ENCODE results near the gene RASAL1. TPM values are rescaled to one million over a fixed set of nuclear protein-coding genes. Genes with fewer than 3 reads are reported as not detected.
A peak's percentile ranks its signal among the peaks of the same experiment; 100 is the strongest.

The RASAL1 gene
- total RNA-seq, 2 donors from 2014 or later = not detected

DNA sequence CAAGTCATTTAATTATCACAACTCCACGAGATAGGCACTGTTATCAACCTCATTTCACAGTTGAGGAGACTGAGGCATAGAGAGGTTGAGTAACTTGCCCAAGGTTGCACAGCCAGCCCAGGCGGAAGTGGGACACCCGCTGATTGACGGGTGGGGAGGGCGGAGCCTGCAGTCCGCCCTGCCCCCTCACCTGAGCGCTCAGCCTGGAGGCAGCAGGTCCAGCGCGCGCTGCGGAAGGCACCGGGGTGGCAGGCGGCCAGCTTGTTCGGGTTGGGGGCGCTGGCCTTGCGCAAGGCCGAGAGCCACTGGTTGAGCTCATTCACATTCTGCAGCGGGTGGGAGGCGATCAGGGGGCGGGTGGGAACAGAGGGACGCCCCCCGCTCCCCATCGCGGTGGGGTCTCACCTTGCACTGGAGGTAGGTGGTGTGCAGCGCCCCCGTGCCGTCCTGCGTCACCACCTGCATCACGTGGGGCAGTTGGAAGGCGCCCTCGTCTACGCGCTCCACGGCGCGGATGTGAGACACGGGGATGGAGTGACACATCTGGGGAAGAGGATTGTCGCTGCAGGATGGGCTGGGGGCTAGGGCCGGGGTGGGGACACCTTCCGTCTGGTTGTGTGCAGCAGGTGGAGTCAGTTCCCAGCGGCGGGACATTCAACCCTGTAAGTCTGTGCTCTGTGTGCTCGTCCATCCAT, 31.7 kb downstream of the RASAL1 start:
- intact Hi-C loops (cut with DNase I) = no loop called here
- DNase-seq (ENCODE audit: low spot score) = no peak

DNA sequence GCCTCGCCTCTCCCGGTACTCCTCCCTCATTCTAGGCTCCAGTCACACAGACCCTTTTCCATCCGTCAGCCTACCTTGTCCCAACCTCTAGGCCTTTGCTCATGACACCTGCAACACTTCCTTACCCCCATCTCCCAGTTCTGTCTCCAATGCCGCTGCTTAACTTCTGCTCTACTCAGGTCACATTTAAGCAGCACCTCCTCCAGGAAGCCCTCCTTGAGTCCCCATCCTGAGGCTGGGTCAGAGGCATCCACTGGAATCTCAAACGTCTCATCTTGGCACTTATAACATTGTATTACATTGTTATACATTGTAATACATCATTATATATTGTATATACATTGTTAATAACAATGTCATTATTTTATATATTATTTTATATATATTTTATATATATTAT, 32.8 kb downstream of the RASAL1 start:
- intact Hi-C loops (cut with DNase I) = no loop called here
- no peak for DNase-seq (ENCODE audit: low spot score)

- intact Hi-C loops (cut with DNase I) = no loop called here
- DNase-seq (ENCODE audit: low spot score) = no peak
Observed at GRCh38 chr12:113101751-113102150, 33.8 kb downstream of the RASAL1 start.

GRCh38 chr12:113099764-113100163, 35.8 kb downstream of the RASAL1 start:
- no peak for DNase-seq (ENCODE audit: low spot score)
- intact Hi-C loops (cut with DNase I) = no loop called here

- no peak for DNase-seq (ENCODE audit: low spot score)
- intact Hi-C loops (cut with DNase I) = no loop called here
Observed at GRCh38 chr12:113099364-113099763, 36.2 kb downstream of the RASAL1 start.

DNA sequence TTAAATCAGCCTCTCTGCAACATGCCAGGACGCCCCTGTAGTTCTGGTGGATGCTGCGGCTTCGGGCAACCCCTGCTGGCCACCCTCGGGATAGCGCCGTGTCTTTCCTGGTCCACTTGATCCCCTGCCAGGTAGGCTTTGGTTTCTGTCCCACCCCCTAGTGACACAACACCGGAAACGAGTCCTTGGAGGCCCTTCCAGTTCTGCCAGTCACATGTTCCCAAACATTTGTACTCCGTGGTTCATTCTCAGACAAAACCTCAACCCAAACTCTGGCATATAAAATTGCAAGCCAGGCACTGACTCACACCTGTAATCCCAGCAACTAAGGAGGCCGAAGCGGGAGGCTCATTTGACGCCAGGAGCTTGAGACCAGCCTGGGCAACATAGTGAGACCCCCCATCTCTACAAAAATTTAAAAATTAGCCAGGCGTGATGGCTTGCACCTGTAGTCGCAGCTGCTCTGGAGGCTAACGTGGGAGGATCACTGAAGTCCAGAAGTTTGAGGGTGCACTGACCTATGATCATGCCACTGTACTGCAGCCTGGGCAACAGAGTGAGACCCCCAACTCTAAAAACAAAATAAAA, 37.0 kb downstream of the RASAL1 start:
- intact Hi-C loops (cut with DNase I) = no loop called here
- DNase-seq (ENCODE audit: low spot score) = peak; percentile 93

DNA sequence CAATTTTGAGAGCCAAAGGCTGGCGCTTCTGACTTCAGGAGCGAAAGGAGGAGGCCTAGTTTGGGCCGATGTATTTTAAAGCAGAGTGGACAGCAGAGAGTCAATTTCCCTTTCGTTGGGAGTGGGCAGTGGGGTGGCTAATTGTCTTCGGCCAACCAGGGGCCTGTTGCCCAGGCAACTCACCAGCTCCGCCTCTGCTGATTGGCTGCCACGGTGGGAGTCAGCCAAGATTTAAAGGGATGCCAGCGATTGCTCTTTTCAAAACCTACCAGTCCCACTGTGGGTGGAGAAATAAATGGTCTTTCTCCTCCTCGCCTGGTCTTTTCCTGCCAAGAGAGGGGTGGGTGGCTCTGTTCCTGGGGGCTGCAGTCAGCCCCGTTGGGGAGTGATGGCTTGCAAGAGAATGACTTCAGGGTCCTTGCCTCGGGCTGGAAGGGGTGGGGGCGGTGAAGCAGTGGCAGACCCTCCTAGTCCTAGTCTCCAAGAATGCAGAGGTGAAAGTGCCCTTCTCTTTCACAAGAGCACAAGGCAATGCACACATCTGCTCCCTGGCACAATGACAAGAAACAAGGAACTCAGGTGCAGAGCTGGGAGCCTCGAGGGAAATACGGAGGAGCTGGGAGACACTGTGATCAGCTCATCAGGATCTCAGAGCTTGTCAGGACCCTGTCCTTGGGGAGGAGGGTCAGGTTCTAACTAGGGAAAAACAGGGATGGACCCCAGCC, 37.7 kb downstream of the RASAL1 start:
- DNase-seq (ENCODE audit: low spot score) = peak; percentile 85
- intact Hi-C loops (cut with DNase I) = no loop called here

GRCh38 chr12:113096675-113097461, 38.7 kb downstream of the RASAL1 start:
- intact Hi-C loops (cut with DNase I) = no loop called here
- DNase-seq (ENCODE audit: low spot score) = no peak

GRCh38 chr12:113095405-113095804, 40.2 kb downstream of the RASAL1 start:
- intact Hi-C loops (cut with DNase I) = no loop called here

DNA sequence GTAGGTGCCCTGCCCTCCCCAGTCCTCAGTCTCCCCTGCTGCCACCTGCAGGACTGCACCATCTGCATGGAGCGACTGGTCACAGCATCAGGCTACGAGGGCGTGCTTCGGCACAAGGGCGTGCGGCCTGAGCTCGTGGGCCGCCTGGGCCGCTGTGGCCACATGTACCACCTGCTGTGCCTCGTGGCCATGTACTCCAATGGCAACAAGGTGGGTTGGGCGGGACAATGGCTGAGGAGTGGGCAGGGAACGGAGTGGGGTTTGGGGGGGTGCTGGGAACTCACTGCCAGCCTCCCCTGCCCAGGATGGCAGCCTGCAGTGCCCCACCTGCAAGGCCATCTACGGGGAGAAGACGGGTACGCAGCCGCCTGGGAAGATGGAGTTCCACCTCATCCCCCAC, 40.8 kb downstream of the RASAL1 start:
- DNase-seq (ENCODE audit: low spot score) = no peak
- intact Hi-C loops (cut with DNase I) = no loop called here

More at GRCh38 chr12:113095405-113095804, 40.2 kb downstream of the RASAL1 start:
- DNase-seq (ENCODE audit: low spot score) = no peak

DNA sequence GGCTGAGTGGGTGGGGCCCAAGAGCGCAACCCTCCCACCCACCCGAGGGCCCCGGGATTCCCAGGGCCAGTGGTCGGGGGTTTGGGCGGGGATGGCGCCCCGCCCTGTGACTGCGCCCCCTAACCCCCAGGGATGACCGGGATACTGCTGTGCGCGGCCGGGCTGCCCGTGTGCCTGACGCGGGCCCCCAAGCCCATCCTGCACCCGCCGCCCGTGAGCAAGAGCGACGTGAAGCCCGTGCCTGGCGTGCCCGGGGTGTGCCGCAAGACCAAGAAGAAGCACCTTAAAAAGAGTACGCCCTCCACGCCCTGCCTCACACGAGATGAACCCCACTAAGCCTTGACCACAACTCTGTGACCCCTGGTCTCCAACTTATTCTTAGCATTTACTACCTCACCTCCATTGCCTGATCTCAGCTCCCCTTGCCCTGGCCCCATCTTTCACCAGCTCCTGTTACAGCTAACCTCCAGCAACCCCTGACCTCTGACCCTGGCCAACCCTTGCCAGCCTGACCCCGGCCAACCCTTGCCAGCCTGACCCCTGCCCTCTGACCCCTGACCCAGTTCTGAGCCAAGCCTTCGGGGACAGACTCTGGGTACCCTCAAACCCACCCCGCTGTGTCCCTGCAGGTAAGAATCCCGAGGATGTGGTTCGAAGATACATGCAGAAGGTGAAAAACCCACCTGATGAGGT, 42.0 kb downstream of the RASAL1 start:
- no peak for DNase-seq (ENCODE audit: low spot score)
- intact Hi-C loops (cut with DNase I) = no loop called here

GRCh38 chr12:113092607-113093408, 42.8 kb downstream of the RASAL1 start:
- intact Hi-C loops (cut with DNase I) = no loop called here

DNA sequence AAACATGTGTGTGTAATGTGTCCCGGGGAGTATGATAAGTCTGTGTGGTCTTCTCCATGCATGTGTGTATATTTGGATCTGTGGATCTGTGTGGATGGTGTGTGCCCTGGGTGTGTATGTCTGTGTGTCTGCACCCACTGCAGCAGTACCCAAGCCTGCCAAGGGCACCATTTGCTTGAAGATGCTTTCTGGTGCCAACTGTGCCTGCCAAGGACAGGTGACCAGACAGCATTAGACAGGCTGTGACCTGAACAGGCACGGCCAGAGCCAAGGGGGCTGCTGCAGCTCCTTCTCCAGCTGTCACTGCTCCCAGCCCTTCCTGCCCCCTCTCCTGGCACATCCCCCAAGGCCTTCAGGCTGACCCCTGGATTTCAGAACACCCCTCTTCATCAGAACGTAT, 44.1 kb downstream of the RASAL1 start:
- no peak for DNase-seq (ENCODE audit: low spot score)
- intact Hi-C loops (cut with DNase I) = no loop called here

More at GRCh38 chr12:113092607-113093408, 42.8 kb downstream of the RASAL1 start:
- no peak for DNase-seq (ENCODE audit: low spot score)

- intact Hi-C loops (cut with DNase I) = no loop called here
- no peak for DNase-seq (ENCODE audit: low spot score)
Observed at GRCh38 chr12:113090740-113091139, 44.8 kb downstream of the RASAL1 start.

DNA sequence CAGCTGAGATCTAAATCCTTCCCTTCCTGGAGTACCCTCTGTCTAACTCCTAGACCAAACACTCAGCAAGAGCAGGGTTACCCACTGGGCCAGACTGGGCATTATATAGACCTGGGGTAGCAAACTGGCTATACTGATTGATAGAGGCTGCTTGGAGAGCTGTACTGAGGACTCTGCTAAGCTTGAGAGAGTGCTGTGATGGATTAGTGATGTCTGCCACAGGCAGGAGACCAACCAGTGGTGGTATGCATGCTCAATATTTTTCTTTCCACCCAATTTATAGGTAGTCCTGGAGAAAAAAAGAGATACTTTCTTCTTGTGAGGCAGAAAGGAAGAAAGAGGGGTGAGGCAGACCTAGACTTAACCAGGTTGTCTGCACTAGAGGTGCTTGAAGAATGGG, 45.7 kb downstream of the RASAL1 start:
- DNase-seq (ENCODE audit: low spot score) = no peak
- intact Hi-C loops (cut with DNase I) = no loop called here

GRCh38 chr12:113088971-113089756, 46.4 kb downstream of the RASAL1 start:
- no peak for DNase-seq (ENCODE audit: low spot score)
- intact Hi-C loops (cut with DNase I) = no loop called here

DNA sequence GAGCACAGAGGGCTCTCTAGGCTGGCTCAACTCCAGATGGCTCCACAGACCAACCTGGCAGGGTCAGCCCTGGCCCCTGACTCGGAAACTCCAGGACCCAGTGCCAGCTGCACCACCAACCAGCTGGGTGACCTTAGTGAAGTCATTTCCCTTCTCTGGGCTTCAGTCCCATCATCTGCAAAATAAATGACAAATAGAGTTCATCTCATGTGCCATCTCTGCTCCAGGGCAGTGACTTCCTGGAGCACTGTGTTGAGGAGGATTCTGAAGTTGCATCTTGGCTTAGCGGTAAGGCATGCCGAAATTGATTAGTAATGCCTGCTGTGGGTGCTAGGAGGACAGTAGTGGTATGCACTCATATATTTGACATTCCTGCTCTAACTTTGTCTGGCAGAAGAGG, 47.5 kb downstream of the RASAL1 start:
- no peak for DNase-seq (ENCODE audit: low spot score)
- intact Hi-C loops (cut with DNase I) = no loop called here

DNA sequence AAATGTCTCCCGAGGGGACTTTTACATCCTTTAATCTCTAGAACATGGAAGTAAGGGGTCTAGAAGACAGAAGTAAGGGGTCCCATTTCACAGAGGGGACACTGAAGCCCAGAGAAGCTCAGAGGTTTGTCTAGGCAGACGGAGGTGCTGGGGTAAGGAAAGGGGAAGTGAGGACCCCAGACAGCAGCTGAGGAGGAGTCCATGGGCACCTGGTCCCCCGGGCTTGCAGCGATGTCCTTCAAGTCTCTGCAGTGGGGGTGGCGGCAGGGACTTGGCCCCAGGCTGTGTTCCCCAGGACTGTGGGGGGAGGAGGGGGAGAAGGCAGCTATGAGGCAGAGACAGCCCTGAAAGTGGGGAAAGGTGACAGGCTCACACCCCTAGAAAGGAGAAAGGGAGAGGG, 48.4 kb downstream of the RASAL1 start:
- DNase-seq (ENCODE audit: low spot score) = no peak
- intact Hi-C loops (cut with DNase I) = no loop called here
